HG02973 (cell line): ENCODE measurements around the gene GAS2L3.

Experiments
- ATAC-seq: cut with Tn5 transposase; IDR thresholded peaks from one replicate; pipeline ENCODE4 v1.9.1; 2021; ENCODE audit warnings: moderate library complexity; ENCODE audit not compliant: unreplicated experiment

GAS2L3 gene

DNA sequence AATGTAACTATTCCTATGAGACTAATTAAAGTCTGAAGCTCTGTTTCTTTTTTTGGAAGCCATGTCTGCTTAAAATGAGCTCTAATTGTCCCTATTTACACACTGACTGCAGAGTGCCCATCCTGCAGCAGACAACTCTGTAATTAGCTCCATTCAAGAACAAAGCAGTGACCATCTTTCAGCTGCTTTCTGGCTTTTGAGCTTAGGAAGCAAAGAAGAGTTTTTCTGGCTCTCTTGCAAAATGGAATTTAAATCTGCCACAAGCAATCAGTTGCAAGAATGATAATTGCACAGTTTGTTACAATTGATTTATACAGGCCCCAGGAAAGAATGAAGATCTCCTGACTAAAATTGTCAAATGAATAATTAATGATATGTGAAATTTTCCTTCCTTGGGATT, 83.4 kb downstream of the GAS2L3 start:
- no peak for ATAC-seq

GRCh38 chr12:100661300-100661951, 87.9 kb downstream of the GAS2L3 start:
- ATAC-seq: no peak

- no peak for ATAC-seq
These were observed 93.1 kb downstream of the GAS2L3 start for GRCh38 chr12:100666588-100666987.

DNA sequence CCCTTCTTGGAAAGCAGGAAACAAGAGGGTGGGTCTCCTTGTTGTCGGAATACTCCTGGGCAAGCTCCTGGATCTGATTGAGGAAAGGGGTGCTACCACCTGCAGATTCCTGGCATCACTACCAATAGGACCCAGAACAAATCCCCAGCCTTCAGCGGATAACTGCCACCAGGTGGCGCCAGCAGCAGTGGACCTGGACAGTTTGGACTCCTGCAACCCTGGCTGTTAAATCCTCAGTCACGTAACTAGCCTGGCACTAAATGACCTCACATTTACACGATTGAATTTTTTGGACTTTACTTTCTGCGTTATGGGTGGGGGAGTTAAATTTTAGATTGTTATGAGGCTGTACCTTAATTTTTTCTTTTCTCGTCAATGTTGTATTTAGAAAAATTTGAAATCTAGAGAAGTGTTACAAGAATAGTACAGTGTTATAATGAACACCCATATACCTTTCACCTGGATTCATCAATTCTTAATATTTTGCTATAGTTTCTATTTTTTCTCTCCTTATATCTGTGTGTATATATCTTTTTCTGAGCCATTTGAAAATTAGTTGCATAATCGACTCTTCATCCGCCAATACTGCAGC, 95.6 kb downstream of the GAS2L3 start:
- peak; percentile 73 for ATAC-seq

DNA sequence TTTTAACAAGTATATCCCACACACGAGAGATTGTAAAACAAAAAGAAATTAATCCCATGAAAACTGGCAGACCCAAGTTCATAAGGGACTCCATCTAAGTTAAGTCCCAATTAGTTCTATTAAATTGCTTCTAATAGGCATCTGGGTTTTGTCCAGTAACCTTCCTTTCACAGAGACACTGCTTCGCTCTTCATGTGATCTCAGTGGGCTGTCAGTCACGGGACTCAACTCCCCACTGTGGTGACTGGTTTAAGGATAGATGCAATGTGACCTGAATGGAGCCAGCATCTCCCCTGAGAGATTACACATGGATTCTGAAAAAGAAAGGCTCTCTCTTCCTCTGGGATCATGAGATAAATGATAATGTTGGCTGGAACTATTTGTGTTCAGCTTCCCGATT, 96.4 kb downstream of the GAS2L3 start:
- ATAC-seq: no peak

DNA sequence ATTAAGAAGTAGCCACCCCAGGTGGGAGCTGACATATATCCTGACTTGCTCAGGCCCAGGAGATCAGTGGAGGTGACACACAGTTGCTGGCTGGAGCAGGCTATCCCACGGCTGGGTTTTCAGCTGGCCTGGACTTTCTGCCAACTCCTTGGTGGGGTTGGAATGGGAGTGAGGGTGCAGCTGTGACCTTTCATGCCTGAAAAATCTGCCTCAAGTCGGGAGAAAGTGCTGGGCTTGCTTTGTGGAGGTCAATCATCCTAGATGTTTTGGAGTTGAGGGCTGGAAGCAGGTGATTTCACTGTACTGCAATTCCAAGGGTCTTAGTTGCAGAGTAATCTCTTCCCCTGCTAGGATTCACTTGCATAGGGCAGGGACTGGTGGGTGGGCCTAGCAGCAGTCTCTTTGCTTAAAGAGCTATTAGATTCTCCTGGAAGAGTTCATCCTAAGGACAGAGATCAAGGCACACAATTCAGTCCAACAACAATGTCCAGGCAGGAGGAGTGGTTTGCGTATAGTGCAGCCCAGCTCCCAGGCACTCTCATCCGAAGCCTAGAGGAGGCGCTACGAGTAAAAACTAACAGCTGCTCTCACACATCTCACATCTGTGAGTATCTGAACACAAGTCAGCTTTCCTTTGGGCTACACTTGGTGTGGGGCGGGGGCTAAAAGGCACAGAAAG, 98.1 kb downstream of the GAS2L3 start:
- ATAC-seq: peak; percentile 13

- ATAC-seq: peak; percentile 64
These were observed 98.7 kb downstream of the GAS2L3 start for GRCh38 chr12:100672075-100672592.

- no peak for ATAC-seq
These were observed 100.8 kb downstream of the GAS2L3 start for GRCh38 chr12:100674036-100674888.
